ENCODE measurements around the gene SLC8A2.

DNA sequence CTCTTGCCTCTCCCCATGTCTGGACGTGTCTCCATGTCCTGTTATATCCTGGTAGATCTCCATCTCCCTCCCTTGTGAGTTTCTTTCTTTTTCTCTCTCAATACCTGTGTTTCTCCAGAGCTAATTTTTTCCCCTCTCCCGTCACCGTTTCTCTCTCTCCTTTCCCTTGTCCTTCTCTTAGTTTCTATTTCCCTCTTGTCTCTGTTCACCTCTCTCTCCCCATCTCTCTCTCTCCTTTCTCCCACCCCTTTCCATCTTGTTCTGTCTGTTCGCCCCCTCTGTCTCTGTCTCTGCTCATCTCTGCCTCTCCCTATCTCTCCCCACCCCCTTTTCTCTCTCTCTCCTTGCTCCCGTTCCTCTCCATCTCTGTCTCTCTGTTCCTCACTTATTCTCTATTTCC is 13.0 kb downstream of the SLC8A2 start:
- TF ChIP-seq, protein P1, sequence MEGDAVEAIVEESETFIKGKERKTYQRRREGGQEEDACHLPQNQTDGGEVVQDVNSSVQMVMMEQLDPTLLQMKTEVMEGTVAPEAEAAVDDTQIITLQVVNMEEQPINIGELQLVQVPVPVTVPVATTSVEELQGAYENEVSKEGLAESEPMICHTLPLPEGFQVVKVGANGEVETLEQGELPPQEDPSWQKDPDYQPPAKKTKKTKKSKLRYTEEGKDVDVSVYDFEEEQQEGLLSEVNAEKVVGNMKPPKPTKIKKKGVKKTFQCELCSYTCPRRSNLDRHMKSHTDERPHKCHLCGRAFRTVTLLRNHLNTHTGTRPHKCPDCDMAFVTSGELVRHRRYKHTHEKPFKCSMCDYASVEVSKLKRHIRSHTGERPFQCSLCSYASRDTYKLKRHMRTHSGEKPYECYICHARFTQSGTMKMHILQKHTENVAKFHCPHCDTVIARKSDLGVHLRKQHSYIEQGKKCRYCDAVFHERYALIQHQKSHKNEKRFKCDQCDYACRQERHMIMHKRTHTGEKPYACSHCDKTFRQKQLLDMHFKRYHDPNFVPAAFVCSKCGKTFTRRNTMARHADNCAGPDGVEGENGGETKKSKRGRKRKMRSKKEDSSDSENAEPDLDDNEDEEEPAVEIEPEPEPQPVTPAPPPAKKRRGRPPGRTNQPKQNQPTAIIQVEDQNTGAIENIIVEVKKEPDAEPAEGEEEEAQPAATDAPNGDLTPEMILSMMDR (IDR thresholded peaks at IDR 0.05; ENCODE audit: low read depth, low read length, poor library complexity, severe bottlenecking), result no peak
- TF ChIP-seq EZH2phosphoT487 (IDR thresholded peaks at IDR 0.05; ENCODE audit: borderline replicate concordance, low read length), result no peak
